HepG2 (cell line): ENCODE results near the gene SMIM30. TPM values are rescaled to one million over a fixed set of nuclear protein-coding genes. Genes with fewer than 3 reads are reported as not detected.

ENCODE experiments used
- ATAC-seq: fragments of 200-7000 bp; cut with Tn5 transposase; 3 replicates; pipeline ENCODE4 v1.9.1; 2020; ENCODE audit warnings: mild to moderate bottlenecking, moderate library complexity
- BruUV-seq: library from RNA; stranded (reverse); fragments of 400-500 nt; replicated peaks from 2 replicates; lab custom pipeline; 2021; lab: Mats Ljungman, UMichigan
- CTCF ChIA-PET: fragments of 300-600 bp; formaldehyde crosslinking; extraction: SDS; loops from one replicate; lab custom pipeline; 2021; ENCODE audit warnings: low total read pairs, inconsistent platforms, low intra/inter-chr PET ratio; lab: Yijun Ruan, JAX
- POLR2A ChIA-PET: fragments of 350-600 bp; sonication (Branson Sonifier 250); formaldehyde crosslinking; loops from one replicate; lab custom pipeline; 2020; ENCODE audit warnings: antibody characterized with exemption, inconsistent platforms; lab: Yijun Ruan, JAX
- DNase-seq: peaks from one replicate; pipeline ENCODE4 v3.0.0-alpha.2; 2015; ENCODE audit warnings: low spot score
- FAIRE-seq: peaks from 3 replicates; lab custom pipeline; 2011; peaks lifted over from hg19 to GRCh38; lab: Jason Lieb, UNC
- H2AFZ ChIP-seq: one replicate; pipeline ENCODE4 v1.6.1; 2011; ENCODE audit warnings: low read length, inconsistent platforms
- H3K27ac ChIP-seq: fragments of 300-600 bp; 3 replicates; pipeline ENCODE4 v1.8.0; 2011; ENCODE audit warnings: mixed run types, mild to moderate bottlenecking, mixed read lengths, low read length, inconsistent platforms; ENCODE audit not compliant: insufficient read depth; ENCODE audit errors: extremely low read length
- H3K27me3 ChIP-seq, 2 experiments: fragments of 200-600 bp in 1 of 2; 2 replicates in 1 of 2; 3 replicates in 1 of 2; pipeline versions ENCODE4 v1.6.0 to v1.8.0; 2011; ENCODE audit warnings: low read length in 2 of 2, mild to moderate bottlenecking in 2 of 2, moderate library complexity in 2 of 2, inconsistent platforms in 1 of 2; ENCODE audit not compliant: insufficient read depth in 2 of 2, control insufficient read depth in 1 of 2
- H3K36me3 ChIP-seq, 2 experiments: fragments of 200-600 bp in 1 of 2; replicated peaks in 1 of 2; 2 replicates in 1 of 2; 3 replicates in 1 of 2; pipeline versions ENCODE4 v1.5.1 to v1.8.0; 2011; ENCODE audit warnings: low read length in 2 of 2, inconsistent platforms in 1 of 2; ENCODE audit not compliant: insufficient read depth in 2 of 2, control insufficient read depth in 1 of 2
- H3K4me1 ChIP-seq: 2 replicates; pipeline ENCODE4 v1.5.1; 2012; ENCODE audit warnings: low read length, inconsistent platforms; ENCODE audit not compliant: insufficient read depth
- H3K4me2 ChIP-seq: 2 replicates; pipeline ENCODE4 v1.6.0; 2011; ENCODE audit warnings: low read depth, low read length, inconsistent platforms
- H3K4me3 ChIP-seq, 3 experiments: fragments of 200-600 bp in 1 of 3; sonication (generic), shearing (Covaris generic) in 1 of 3; replicated peaks in 1 of 3; 2 replicates each; pipeline ENCODE4 v1.5.1; 2011 to 2016; ENCODE audit warnings: low read length in 3 of 3, inconsistent platforms in 2 of 3, low read depth in 2 of 3, mild to moderate bottlenecking in 2 of 3, control low read depth in 1 of 3, mixed read lengths in 1 of 3; ENCODE audit not compliant: insufficient read depth in 1 of 3
- H3K79me2 ChIP-seq: one replicate; pipeline ENCODE4 v1.6.1; 2011; ENCODE audit warnings: low read length, inconsistent platforms; ENCODE audit not compliant: insufficient read depth
- H3K9ac ChIP-seq: 2 replicates; pipeline ENCODE4 v1.6.0; 2011; ENCODE audit warnings: mild to moderate bottlenecking, low read depth, low read length, inconsistent platforms; ENCODE audit not compliant: insufficient read depth
- H3K9me3 ChIP-seq: 2 replicates; pipeline ENCODE4 v1.5.1; 2012; ENCODE audit warnings: mild to moderate bottlenecking, low read length
- H4K20me1 ChIP-seq: 2 replicates; pipeline ENCODE4 v1.6.0; 2011; ENCODE audit warnings: inconsistent platforms, mild to moderate bottlenecking, low read length, moderate library complexity; ENCODE audit not compliant: insufficient read depth
- ATF1 ChIP-seq: IDR thresholded peaks from 2 replicates; pipeline ENCODE4 v1.6.1; 2016; ENCODE audit warnings: mild to moderate bottlenecking, control low read depth
- CC2D1A ChIP-seq: sonication (generic); formaldehyde crosslinking; IDR thresholded peaks from 2 replicates; pipeline ENCODE4 v1.8.1; 2023; ENCODE audit warnings: mild to moderate bottlenecking, missing genetic modification reagents
- FLYWCH1 ChIP-seq: sonication (generic); formaldehyde crosslinking; IDR thresholded peaks from 2 replicates; pipeline ENCODE4 v1.8.1; 2023; ENCODE audit warnings: mild to moderate bottlenecking, missing genetic modification reagents
- FOXK2 ChIP-seq: fragments of 450-650 bp; IDR thresholded peaks from 2 replicates; pipeline ENCODE4 v1.6.1; 2016
- GATAD1 ChIP-seq: IDR thresholded peaks from 2 replicates; pipeline ENCODE4 v1.6.1; 2016; ENCODE audit warnings: missing genetic modification reagents, missing compliant biosample characterization
- HOMEZ ChIP-seq: IDR thresholded peaks from 2 replicates; pipeline ENCODE4 v1.6.1; 2016; ENCODE audit warnings: low read depth
- SCMH1 ChIP-seq: sonication (generic); formaldehyde crosslinking; IDR thresholded peaks from 2 replicates; pipeline ENCODE4 v1.9.0; 2021; ENCODE audit warnings: missing genetic modification reagents, mild to moderate bottlenecking, borderline replicate concordance
- SMAD3 ChIP-seq: sonication (generic); formaldehyde crosslinking; IDR thresholded peaks from 2 replicates; pipeline ENCODE4 v1.4.0; 2020; ENCODE audit warnings: missing genetic modification reagents
- SNRNP70 ChIP-seq: fragments of 200-400 bp; formaldehyde crosslinking; IDR thresholded peaks from 2 replicates; pipeline ENCODE4 v1.6.1; 2017; ENCODE audit warnings: mild to moderate bottlenecking, low read depth, low read length, moderate library complexity
- TAF1 ChIP-seq: sonication (generic); formaldehyde crosslinking; IDR thresholded peaks from 2 replicates; pipeline ENCODE4 v1.4.0; 2020; ENCODE audit warnings: missing genetic modification reagents
- ZNF460 ChIP-seq: sonication (generic); formaldehyde crosslinking; IDR thresholded peaks from 2 replicates; pipeline ENCODE4 v1.5.1; 2020; ENCODE audit warnings: missing genetic modification reagents, mild to moderate bottlenecking, borderline replicate concordance
- ZNF644 ChIP-seq: IDR thresholded peaks from 2 replicates; pipeline ENCODE4 v1.6.1; 2016; ENCODE audit warnings: low read depth
- ZNF841 ChIP-seq: sonication (generic); formaldehyde crosslinking; IDR thresholded peaks from 2 replicates; pipeline ENCODE4 v1.8.1; 2023; ENCODE audit warnings: missing genetic modification reagents, borderline replicate concordance
- WGBS: methylation state at CpG from one replicate; pipeline ENCODE4 v1.1.6; 2017; ENCODE audit warnings: low lambda C conversion rate; 5-methylcytosine and 5-hydroxymethylcytosine counted together
- in situ Hi-C: cut with HindIII; loops from 2 replicates; pipeline ENCODE4 v1.10.0; 2017; ENCODE audit warnings: low pct_unique_long_range_greater_than_20kb; ENCODE audit not compliant: extremely low pct_ligation_motif_present
- intact Hi-C: fragments of 100-400 bp; cut with micrococcal nuclease; formaldehyde crosslinking; loops from one replicate; pipeline ENCODE4 v1.10.0; 2022; ENCODE audit not compliant: unreplicated experiment
- polyA plus RNA-seq, 8 experiments: library from polyadenylated mRNA; depleted of rRNA in 3 of 8; stranded (reverse) in 7 of 8; unstranded in 1 of 8; fragments of >200 nt; fragmentation: Illumina TruSeq in 4 of 8; extraction: Trizol in 4 of 8; gene quantifications; 2 replicates each; pipeline versions ENCODE4 v1.2.1 to v1.2.3, GENCODE V29; 2011 to 2016; ENCODE audit warnings: low read depth in 4 of 8, missing spikeins in 1 of 8, mixed read lengths in 1 of 8; ENCODE audit not compliant: insufficient read depth in 1 of 8
- total RNA-seq, 5 experiments: library from RNA; depleted of rRNA; stranded (reverse); fragments of >200 nt; fragmentation: Illumina TruSeq; extraction: Trizol; gene quantifications; 2 replicates each; pipeline ENCODE4 v1.2.3, GENCODE V29; 2016; ENCODE audit warnings: low read depth in 1 of 5

Gene SMIM30
- total and polyA plus RNA-seq, 2 of the 13 experiments (the other 11 are each of a cell fraction or from before 2014, with no cell fraction given), result 23.5 to 25.2 TPM

- intact Hi-C loops, result no loop called here
- H3K79me2 ChIP-seq, result no peaks in the 10 kb centered on the region
- H3K4me3 ChIP-seq, result no peak overlapping the region
- TF ChIP-seq GATAD1 (CRISPR knock-in tag) (no peak), ZNF841 (CRISPR knock-in tag) (no peak), ATF1 (CRISPR knock-in tag) (no peak)
- TF ChIP-seq, all 625 proteins: peak for 0
- H3K9ac ChIP-seq, result no peak overlapping the region
- H4K20me1 ChIP-seq, result no peaks in the 10 kb centered on the region
- ChIA-PET POLR2A (no interaction called here), CTCF (no interaction called here)
- no peak overlapping the region for H3K4me2 ChIP-seq
- no peak overlapping the region for H3K27ac ChIP-seq
- H3K27me3 ChIP-seq, result no peaks in the 10 kb centered on the region
- H3K9me3 ChIP-seq, result no peaks in the 10 kb centered on the region
- H3K4me1 ChIP-seq, result no peaks in the 10 kb centered on the region
- ATAC-seq (no peak), DNase-seq (no peak), FAIRE-seq (no peak)
- WGBS, result 3% methylated on average over 3 of the region's 3 CpGs
- in situ Hi-C loops, result no loop called here
- BruUV-seq, result no TSS peak
- H3K36me3 ChIP-seq, result no peaks in the 10 kb centered on the region
- H2AFZ ChIP-seq, result no peak overlapping the region
Measured at GRCh38 chr7:113099284-113099919, 19.0 kb downstream of the SMIM30 start.

DNA sequence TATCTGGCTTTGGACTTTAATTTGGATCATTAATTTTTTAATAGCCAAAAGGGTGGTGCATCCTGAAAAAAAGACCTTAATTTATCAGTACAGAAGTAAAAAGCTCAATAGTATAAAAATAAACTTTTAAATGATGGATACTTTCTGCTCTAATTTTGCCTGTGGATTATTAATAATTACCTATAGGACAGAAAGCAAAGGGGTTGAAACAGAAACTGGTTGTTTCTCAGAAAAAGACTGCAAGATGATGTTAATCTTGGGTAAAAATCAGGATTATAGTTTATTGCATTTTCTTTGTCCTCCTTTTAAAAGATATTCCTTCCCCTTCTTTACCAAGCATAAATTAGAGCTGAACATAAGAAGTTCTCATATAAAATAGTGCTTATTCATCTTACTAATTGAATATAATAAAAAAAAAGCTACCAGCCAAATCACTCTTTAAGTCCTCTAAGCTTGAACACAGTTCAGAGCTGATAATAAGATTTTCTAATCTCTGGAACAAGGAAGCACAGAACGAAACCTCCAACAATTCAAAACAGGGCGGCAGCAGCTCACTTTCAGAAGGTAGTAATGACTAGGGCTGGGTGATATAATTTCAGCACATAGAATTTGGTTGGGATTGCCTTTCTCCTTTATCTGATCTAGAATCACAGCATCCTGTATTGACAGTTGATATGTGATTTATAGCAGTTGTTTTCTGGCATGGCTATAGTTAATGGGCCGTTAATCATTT, 23.7 kb downstream of the SMIM30 start:
- intact Hi-C loops (no loop called here), in situ Hi-C loops (no loop called here)
- H2AFZ ChIP-seq, result no peak overlapping the region
- no peak overlapping the region for H3K9ac ChIP-seq
- no peaks in the 10 kb centered on the region for H3K9me3 ChIP-seq
- H3K79me2 ChIP-seq, result no peaks in the 10 kb centered on the region
- no peak overlapping the region for H3K27ac ChIP-seq
- ATAC-seq (no peak), DNase-seq (no peak), FAIRE-seq (no peak)
- H3K27me3 ChIP-seq, result no peaks in the 10 kb centered on the region
- no peaks in the 10 kb centered on the region for H3K4me1 ChIP-seq
- H3K4me3 ChIP-seq, result no peak overlapping the region
- no peaks in the 10 kb centered on the region for H3K36me3 ChIP-seq
- ChIA-PET POLR2A (no interaction called here), CTCF (no interaction called here)
- WGBS, result 0% methylated on average over 3 of the region's 3 CpGs
- no peaks in the 10 kb centered on the region for H4K20me1 ChIP-seq
- no peak overlapping the region for H3K4me2 ChIP-seq
- BruUV-seq, result no TSS peak
- TF ChIP-seq SMAD3 (CRISPR knock-in tag) (no peak), FOXK2 (no peak), ZNF644 (CRISPR knock-in tag) (no peak), TAF1 (CRISPR knock-in tag) (no peak), ZNF460 (CRISPR knock-in tag) (no peak), SNRNP70 (no peak), CC2D1A (CRISPR knock-in tag) (no peak), HOMEZ (no peak), SCMH1 (CRISPR knock-in tag) (no peak), FLYWCH1 (CRISPR knock-in tag) (no peak)
